Muscle layer of duodenum (tissue), 2 donors: Measurements from ENCODE around the gene ANTXR1.

Experiments used
- H3K27ac ChIP-seq: one replicate; pipeline ENCODE4 v1.7.0; 2013; ENCODE audit warnings: mild to moderate bottlenecking, low read length
- H3K27me3 ChIP-seq: one replicate; pipeline ENCODE4 v1.7.0; 2013; ENCODE audit warnings: low read depth, mild to moderate bottlenecking, control low read depth, low read length
- H3K36me3 ChIP-seq, 2 donors: one replicate each; pipeline ENCODE4 v1.7.0; 2013; ENCODE audit warnings: low read length in 2 of 2, control low read depth in 1 of 2, mild to moderate bottlenecking in 1 of 2; ENCODE audit not compliant: insufficient read depth in 2 of 2, control insufficient read depth in 1 of 2
- H3K4me1 ChIP-seq, 2 donors: one replicate each; pipeline ENCODE4 v1.7.0; 2013; ENCODE audit warnings: low read length in 2 of 2, mild to moderate bottlenecking in 2 of 2, control low read depth in 1 of 2, moderate library complexity in 1 of 2; ENCODE audit not compliant: insufficient read depth in 2 of 2, control insufficient read depth in 1 of 2
- H3K4me3 ChIP-seq, 2 donors: one replicate each; pipeline ENCODE4 v1.7.0; 2013; ENCODE audit warnings: low read length in 2 of 2, low read depth in 1 of 2, mild to moderate bottlenecking in 1 of 2
- H3K9me3 ChIP-seq, 2 donors: one replicate each; pipeline ENCODE4 v1.7.0; 2013; ENCODE audit warnings: low read length in 2 of 2, control low read depth in 1 of 2, mild to moderate bottlenecking in 1 of 2; ENCODE audit not compliant: control insufficient read depth in 1 of 2
- donor health status: healthy.

ANTXR1 gene

DNA sequence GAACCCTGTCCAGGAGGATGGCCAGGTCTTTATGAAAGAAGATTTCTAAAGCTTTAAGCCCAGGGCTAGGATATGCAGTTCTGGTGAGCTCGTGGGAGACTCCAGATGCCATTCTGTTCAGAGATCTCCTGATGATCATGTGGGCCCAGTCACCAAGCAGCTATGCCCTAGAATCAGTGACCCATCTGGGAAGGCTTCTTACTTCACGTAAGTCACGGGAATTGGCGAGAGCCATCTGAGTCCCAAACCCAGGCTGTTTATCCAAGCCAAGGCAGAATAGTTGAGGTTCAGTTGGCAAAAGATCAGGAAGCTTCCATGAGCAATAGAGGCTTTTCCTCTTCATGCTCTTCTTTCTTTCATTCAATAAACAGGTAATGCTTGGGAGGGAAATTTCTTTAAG is 23.9 kb downstream of the ANTXR1 start:
- Histone ChIP-seq H3K4me1 (peaks cover 0 to 13% of the 10 kb centered on the region in 2 donors), H3K27me3 (no peaks in the 10 kb centered on the region), H3K36me3 (peaks cover 0 to 6% of the 10 kb centered on the region in 2 donors), H3K9me3 (no peaks in the 10 kb centered on the region), H3K4me3 (no peak overlapping the region), H3K27ac (no peak overlapping the region)

DNA sequence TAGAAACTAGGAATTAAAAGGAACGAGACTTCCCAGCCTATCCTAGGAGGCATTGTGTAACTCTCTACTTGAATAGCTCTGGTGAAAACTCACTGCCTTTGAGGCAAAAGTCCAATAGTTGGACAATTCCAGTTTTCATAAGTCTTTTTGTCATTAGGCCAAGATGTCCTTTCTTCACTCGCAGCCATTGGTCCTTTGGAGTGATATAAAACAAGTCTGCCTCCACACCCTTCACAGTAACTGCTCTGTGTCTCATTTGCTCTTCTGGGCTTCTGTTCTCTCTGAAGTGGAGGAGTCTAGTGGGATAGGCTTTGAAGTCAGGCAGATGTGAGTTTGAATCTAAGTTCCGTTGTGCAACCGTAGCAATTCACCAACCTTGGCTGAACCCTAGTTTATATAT is 28.2 kb downstream of the ANTXR1 start:
- H3K27ac ChIP-seq = no peak overlapping the region
- H3K4me3 ChIP-seq = no peak overlapping the region
- H3K36me3 ChIP-seq = peaks cover 0 to 17% of the 10 kb centered on the region in 2 donors
- H3K4me1 ChIP-seq = no peaks in the 10 kb centered on the region
- no peaks in the 10 kb centered on the region for H3K27me3 ChIP-seq
- H3K9me3 ChIP-seq = no peaks in the 10 kb centered on the region

DNA sequence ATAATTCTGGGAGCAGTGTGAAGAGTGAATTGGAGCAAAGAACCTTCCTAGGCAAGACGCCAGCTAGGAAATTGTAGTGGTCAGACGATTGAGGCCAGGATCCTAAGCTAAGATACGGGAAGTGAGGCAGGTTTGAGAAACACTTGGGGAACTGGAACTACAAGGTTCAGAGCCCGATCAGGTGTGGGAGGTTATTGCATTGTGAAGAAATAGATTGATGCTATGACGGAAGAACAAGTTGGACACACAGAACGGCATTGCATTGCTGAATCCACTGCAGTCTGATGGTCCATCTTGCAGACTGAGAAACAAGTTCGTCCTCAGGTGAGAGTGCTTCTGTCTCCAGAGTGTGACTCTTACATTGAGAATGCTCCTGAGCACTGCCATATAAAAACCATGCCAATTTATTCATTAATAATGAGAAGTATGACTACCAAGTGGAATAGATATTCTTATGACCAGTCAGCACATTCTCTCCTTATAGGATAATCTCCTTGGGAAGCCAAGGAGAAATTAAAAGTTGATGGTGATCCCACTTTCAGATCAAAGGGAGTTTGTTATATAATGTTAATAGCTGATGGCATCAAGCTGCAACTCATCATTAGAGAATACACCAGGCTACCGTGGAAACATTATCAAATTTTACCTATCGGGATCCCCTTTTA is 30.9 kb downstream of the ANTXR1 start:
- Histone ChIP-seq H3K4me3 (no peak overlapping the region), H3K4me1 (no peaks in the 10 kb centered on the region), H3K27ac (no peak overlapping the region), H3K36me3 (peaks cover 0 to 17% of the 10 kb centered on the region in 2 donors), H3K9me3 (no peaks in the 10 kb centered on the region), H3K27me3 (no peaks in the 10 kb centered on the region)

DNA sequence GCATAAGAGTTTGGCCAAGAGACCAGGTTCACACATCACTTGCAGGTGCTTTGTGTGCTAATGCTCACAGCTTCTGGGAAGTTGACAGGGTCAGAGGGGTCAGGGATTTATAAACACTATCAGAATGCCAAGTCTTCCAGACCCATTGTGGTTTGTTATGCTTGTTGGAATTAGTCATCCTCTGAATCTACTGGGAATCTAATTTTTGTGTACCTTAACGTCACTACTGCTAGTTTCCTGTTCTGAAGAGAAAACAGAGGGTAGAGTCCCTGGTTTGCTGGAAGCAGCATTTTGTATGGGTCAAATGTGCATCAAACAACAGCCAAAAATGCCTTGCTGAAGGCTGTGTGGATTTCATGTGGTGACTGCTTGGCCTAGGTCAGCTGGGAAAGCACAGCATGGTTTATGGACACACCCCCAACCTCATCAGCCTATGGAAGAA is 33.3 kb downstream of the ANTXR1 start:
- Histone ChIP-seq H3K4me3 (no peak overlapping the region), H3K9me3 (no peaks in the 10 kb centered on the region), H3K27me3 (no peaks in the 10 kb centered on the region), H3K27ac (no peak overlapping the region), H3K4me1 (no peaks in the 10 kb centered on the region), H3K36me3 (peaks cover 0 to 11% of the 10 kb centered on the region in 2 donors)

DNA sequence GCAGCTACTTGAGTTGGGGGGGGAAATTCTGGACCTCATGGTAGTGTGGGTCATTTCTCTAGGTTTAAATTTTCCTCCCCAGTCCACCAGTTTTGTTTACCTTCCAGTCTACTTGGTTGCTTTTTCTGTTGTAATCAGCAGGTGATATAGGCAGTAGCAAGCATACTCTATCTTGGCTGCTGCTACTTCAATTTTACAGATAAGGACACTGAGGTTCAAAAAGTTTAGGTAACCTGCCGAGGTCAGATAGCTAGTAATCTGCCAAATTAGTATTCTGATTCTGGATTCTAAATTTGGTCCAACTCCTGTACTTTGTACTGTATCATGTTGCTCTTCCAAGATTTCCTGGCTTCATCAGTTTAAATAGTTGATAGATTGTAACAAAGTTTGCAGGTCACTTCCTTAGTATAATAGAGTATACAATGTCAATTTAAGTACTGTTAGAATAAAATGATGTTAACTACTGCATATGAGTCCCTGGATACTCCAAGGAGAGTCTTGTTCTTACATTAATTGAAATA is 34.7 kb downstream of the ANTXR1 start:
- H3K9me3 ChIP-seq = no peaks in the 10 kb centered on the region
- no peaks in the 10 kb centered on the region for H3K4me1 ChIP-seq
- H3K27me3 ChIP-seq = no peaks in the 10 kb centered on the region
- H3K27ac ChIP-seq = no peak overlapping the region
- no peak overlapping the region for H3K4me3 ChIP-seq
- H3K36me3 ChIP-seq = peaks cover 0 to 11% of the 10 kb centered on the region in 2 donors

DNA sequence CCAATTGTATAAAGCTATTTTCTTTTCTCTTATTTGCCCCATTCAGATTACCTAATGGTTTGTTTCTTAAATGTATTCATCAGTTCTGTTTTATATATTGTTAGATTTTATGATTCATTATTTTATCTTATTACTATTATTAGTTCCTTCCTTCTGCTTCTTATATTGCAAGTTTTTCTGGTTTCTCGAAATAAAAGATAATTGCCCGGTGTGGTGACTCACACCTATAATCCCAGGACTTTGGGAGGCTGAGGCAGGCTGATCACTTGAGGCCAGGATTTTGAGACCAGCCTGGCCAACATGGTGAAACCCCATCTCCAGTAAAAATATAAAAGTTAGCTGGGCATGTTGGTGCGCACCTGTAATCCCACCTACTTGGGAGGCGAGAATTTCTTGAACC is 37.8 kb downstream of the ANTXR1 start:
- H3K36me3 ChIP-seq = no peaks in the 10 kb centered on the region
- H3K27ac ChIP-seq = no peak overlapping the region
- no peaks in the 10 kb centered on the region for H3K9me3 ChIP-seq
- H3K4me3 ChIP-seq = no peak overlapping the region
- H3K4me1 ChIP-seq = peaks cover 4 to 10% of the 10 kb centered on the region in 2 donors
- no peaks in the 10 kb centered on the region for H3K27me3 ChIP-seq

DNA sequence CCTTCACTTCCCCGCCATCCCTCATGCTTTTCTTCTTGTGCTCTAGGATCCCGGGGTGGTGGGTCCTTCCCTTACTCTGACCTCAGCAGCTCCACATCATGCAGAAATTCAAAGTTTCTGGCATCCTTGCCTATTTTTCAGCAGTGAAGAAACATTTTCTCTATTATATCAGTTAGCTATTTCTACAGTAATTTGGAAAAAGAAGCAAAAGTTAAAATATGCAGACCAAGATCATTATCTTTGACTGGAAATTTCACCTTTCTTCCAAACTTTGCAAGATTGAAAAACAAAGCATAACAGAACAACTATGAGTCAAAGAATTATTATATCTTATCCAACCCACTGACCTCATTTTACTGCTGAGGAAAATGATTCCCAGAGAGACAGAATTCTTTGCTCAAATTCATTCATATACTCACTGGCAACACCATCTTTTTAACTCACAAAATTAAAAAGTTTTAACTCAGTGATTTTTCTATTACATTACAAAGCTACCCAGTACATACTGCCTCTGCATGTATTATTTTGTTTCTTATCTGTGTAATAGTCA is 40.5 kb downstream of the ANTXR1 start:
- no peak overlapping the region for H3K4me3 ChIP-seq
- no peaks in the 10 kb centered on the region for H3K27me3 ChIP-seq
- no peaks in the 10 kb centered on the region for H3K36me3 ChIP-seq
- no peaks in the 10 kb centered on the region for H3K9me3 ChIP-seq
- peaks cover 4 to 10% of the 10 kb centered on the region in 2 donors for H3K4me1 ChIP-seq
- H3K27ac ChIP-seq = no peak overlapping the region

DNA sequence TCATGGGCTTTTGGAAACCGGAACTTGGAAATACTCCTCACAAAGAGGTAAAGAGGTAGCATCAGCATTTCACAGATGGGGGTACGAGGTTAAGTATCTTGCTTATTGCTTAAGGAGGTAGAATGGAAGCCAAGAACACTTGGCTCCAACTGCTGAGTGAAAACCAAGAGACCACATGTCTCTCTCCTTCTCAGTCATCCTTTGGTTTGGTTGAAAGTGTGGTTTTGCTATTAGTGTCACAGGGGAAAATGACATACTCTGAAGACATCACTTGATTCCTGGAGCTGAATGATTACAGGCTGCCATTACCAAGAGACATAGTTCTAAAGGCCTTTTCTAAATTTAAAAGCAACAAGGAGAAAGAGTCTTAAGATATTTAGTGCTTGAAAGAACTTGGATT is 41.5 kb downstream of the ANTXR1 start:
- Histone ChIP-seq H3K4me1 (peaks cover 4 to 10% of the 10 kb centered on the region in 2 donors), H3K36me3 (no peaks in the 10 kb centered on the region), H3K9me3 (no peaks in the 10 kb centered on the region), H3K27me3 (no peaks in the 10 kb centered on the region), H3K27ac (no peak overlapping the region), H3K4me3 (no peak overlapping the region)

DNA sequence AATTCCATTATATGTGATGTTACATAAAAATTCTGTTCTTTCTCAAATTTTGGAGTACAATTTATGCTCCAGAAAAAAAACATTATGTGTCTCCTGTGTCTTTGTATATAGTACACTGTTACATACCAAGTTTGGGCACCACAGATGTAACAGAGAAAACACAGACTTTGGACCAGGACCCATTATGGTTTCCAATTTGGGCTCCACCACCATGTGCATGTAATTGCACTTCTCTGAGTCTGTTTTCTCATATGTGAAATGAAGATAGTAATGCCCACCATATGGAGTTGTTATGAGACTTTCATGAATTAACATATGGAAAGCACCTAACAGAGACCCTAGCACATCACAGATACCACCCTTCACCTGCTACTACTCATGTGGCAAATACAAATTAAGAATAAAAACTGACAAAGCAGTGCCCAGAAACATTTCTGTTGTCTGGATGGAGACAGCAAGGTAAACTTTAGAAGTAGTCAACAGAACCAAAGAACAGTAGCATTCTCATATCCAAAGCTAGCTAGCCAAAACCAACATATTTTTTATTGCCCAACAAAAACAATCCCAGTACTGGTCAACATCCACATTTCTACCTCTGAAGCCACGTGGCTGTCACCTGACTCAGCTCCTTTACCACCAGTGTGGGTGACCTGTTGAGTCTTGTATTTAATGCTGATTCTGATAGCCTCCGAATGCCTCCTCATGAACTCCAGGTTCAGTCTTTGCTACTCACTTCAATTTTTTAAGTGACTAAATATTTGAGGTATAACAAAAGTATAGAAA is 42.9 kb downstream of the ANTXR1 start:
- H3K27ac ChIP-seq = no peak overlapping the region
- H3K4me3 ChIP-seq = no peak overlapping the region
- no peaks in the 10 kb centered on the region for H3K27me3 ChIP-seq
- no peaks in the 10 kb centered on the region for H3K36me3 ChIP-seq
- H3K4me1 ChIP-seq = peaks cover 4 to 10% of the 10 kb centered on the region in 2 donors
- H3K9me3 ChIP-seq = no peaks in the 10 kb centered on the region

DNA sequence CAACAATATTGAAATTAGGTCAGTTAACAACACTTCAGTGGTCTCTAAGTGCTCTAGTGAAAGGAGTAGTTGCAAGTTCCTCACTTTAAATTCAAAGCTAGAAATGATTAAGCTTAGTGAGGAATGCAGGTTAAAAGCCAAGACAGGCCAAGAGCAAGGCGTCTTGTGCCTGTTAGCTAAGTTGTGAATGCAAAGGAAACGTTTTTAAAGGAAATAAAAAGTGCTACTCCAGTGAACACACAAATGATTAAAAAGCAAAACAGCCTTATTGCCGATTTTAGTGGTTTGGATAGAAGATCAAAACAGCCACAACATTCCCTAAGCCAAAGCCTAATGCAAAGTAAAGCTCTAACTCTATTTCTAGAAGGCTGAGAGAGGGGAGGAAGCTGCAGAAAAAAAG is 44.7 kb downstream of the ANTXR1 start:
- H3K9me3 ChIP-seq = no peaks in the 10 kb centered on the region
- no peak overlapping the region for H3K4me3 ChIP-seq
- H3K4me1 ChIP-seq = peaks cover 4 to 18% of the 10 kb centered on the region in 2 donors
- H3K36me3 ChIP-seq = no peaks in the 10 kb centered on the region
- H3K27me3 ChIP-seq = no peaks in the 10 kb centered on the region
- H3K27ac ChIP-seq = no peak overlapping the region

DNA sequence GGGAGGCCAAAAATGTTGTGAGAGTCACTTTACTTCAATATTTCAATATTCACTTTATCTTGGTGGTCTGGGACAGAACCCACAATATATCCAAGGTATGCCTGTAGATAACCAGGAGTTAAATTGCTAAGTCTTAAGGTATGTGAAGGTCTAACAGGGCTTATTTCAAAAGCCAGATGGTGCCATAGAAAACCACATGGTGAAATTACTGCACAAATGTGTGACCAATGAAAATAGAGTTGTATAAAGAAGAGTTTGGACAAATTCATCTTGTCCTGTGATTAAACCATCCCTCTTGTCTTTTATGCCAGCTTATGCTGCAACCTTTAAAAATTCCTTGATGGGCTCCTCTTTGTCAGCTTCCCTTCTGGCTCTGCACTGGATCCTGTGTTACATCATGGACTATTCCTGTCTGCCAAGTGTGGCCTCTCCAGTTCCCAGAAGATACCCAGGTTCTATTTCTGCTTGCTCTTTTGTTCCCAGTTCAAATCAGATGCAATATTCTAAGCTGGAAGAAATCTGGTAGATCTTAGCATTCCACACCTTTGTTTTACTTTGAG is 46.8 kb downstream of the ANTXR1 start:
- Histone ChIP-seq H3K9me3 (no peaks in the 10 kb centered on the region), H3K27me3 (no peaks in the 10 kb centered on the region), H3K4me1 (peaks cover 0 to 8% of the 10 kb centered on the region in 2 donors), H3K27ac (no peak overlapping the region), H3K36me3 (no peaks in the 10 kb centered on the region), H3K4me3 (no peak overlapping the region)
